ENCODE measurements around the gene SLC26A1. TPM values are rescaled to one million over a fixed set of nuclear protein-coding genes. Genes with fewer than 3 reads are reported as not detected.

Gene SLC26A1
- total RNA-seq, 1 donor from 2014 or later = 2.6 TPM

DNA sequence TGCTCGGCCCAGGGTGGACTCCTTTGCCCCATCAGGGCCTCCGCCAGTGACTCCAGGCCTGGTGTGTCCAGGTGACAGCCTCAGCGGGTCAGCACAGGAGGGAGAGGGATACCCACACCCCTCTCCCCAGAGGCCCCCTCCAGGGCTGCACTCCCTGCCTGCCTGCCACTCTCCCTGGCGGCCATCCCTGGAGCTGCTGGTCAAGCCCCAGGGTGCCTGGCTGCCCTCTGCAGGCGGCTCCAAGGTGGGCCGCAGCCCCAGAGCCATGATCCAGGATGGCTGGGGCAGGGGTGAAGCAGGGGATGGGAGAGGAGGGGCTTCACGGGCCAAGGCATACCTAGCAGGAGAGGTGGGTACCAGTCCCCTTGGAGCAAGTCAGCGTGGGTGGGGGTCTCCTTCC, 22.0 kb upstream of the SLC26A1 start:
- DNase-seq (ENCODE audit: low spot score, unreplicated experiment) = no peak
- H3K4me3 Mint-ChIP-seq (ENCODE audit: low read depth) = no peak overlapping the region
- no peak overlapping the region for H3K27ac Mint-ChIP-seq
- TF ChIP-seq, protein P1, sequence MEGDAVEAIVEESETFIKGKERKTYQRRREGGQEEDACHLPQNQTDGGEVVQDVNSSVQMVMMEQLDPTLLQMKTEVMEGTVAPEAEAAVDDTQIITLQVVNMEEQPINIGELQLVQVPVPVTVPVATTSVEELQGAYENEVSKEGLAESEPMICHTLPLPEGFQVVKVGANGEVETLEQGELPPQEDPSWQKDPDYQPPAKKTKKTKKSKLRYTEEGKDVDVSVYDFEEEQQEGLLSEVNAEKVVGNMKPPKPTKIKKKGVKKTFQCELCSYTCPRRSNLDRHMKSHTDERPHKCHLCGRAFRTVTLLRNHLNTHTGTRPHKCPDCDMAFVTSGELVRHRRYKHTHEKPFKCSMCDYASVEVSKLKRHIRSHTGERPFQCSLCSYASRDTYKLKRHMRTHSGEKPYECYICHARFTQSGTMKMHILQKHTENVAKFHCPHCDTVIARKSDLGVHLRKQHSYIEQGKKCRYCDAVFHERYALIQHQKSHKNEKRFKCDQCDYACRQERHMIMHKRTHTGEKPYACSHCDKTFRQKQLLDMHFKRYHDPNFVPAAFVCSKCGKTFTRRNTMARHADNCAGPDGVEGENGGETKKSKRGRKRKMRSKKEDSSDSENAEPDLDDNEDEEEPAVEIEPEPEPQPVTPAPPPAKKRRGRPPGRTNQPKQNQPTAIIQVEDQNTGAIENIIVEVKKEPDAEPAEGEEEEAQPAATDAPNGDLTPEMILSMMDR (IDR thresholded peaks at IDR 0.05; ENCODE audit: unreplicated experiment) = peak; percentile 43
- H3K4me1 Mint-ChIP-seq (ENCODE audit: low read depth) = peaks cover 23% of the 10 kb centered on the region
- no peaks in the 10 kb centered on the region for H3K9me3 Mint-ChIP-seq (ENCODE audit: low read depth)
- H3K36me3 Mint-ChIP-seq (ENCODE audit: insufficient read depth) = peaks cover 3% of the 10 kb centered on the region
- H3K27me3 Mint-ChIP-seq = no peaks in the 10 kb centered on the region

- TF ChIP-seq, protein P1 (IDR thresholded peaks at IDR 0.05; ENCODE audit: unreplicated experiment) = no peak
- Mint-ChIP-seq H3K27ac (no peak overlapping the region), H3K27me3 (no peaks in the 10 kb centered on the region), H3K9me3 (ENCODE audit: low read depth) (no peaks in the 10 kb centered on the region), H3K4me3 (ENCODE audit: low read depth) (peak overlapping the region; percentile 59), H3K36me3 (ENCODE audit: insufficient read depth) (peaks cover 3% of the 10 kb centered on the region), H3K4me1 (ENCODE audit: low read depth) (peaks cover 23% of the 10 kb centered on the region)
- DNase-seq (ENCODE audit: low spot score, unreplicated experiment) = no peak
Measured at GRCh38 chr4:1014291-1015167, 21.3 kb upstream of the SLC26A1 start.

DNA sequence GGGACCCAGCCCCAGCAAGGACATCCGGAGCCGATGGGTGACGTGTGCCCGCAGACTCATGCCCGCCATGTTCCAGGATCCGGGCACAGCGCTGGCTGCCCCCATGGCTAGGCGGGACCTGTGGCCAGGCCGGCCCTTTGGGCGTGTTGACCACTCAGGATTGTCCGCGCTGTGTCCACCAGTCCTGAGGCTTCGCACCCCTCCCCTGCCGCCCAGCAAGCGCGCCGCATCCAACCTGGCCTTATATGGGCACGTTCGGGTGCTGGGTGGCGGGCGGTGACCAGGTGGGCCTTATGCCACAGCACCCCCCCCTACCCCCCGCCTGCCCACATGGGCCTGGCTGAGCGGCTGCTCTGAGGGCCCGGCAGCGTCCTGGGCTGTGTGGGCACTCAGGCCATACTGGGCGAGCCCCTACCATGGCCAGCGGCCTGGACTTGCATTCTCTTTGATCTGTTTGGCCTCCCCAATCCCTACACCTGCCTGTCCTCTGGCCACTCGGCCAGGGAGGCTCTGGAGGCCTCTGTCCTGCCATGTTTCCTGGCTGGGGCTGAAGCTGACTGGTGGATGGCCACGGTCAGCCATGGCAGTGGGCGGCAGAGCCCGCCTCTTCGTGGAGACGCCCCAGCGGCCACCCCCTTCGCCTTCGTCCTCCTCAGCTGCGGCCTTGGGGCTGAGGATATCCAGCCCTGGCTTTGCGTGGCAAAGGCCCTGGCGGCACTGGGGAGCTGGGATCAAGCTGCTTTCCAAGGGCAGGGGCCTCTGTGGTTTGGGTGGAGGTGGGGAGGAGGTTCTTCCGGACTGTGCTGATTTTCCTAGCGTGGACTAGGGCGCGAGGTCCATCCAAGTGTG, 20.2 kb upstream of the SLC26A1 start:
- Mint-ChIP-seq H3K27ac (peak overlapping the region; percentile 71), H3K27me3 (peaks cover 7% of the 10 kb centered on the region), H3K4me1 (ENCODE audit: low read depth) (peaks cover 21% of the 10 kb centered on the region), H3K36me3 (ENCODE audit: insufficient read depth) (peaks cover 5% of the 10 kb centered on the region), H3K9me3 (ENCODE audit: low read depth) (no peaks in the 10 kb centered on the region), H3K4me3 (ENCODE audit: low read depth) (peak overlapping the region; percentile 59)
- no peak for DNase-seq (ENCODE audit: low spot score, unreplicated experiment)
- TF ChIP-seq, protein P1 (IDR thresholded peaks at IDR 0.05; ENCODE audit: unreplicated experiment) = no peak

- no peak for DNase-seq (ENCODE audit: low spot score, unreplicated experiment)
- Mint-ChIP-seq H3K4me3 (ENCODE audit: low read depth) (peak overlapping the region; percentile 70), H3K36me3 (ENCODE audit: insufficient read depth) (peaks cover 5% of the 10 kb centered on the region), H3K27me3 (peaks cover 20% of the 10 kb centered on the region), H3K4me1 (ENCODE audit: low read depth) (peaks cover 17% of the 10 kb centered on the region), H3K9me3 (ENCODE audit: low read depth) (no peaks in the 10 kb centered on the region), H3K27ac (no peak overlapping the region)
- TF ChIP-seq, protein P1 (IDR thresholded peaks at IDR 0.05; ENCODE audit: unreplicated experiment) = no peak
Measured at GRCh38 chr4:1012034-1012739, 19.0 kb upstream of the SLC26A1 start.

DNA sequence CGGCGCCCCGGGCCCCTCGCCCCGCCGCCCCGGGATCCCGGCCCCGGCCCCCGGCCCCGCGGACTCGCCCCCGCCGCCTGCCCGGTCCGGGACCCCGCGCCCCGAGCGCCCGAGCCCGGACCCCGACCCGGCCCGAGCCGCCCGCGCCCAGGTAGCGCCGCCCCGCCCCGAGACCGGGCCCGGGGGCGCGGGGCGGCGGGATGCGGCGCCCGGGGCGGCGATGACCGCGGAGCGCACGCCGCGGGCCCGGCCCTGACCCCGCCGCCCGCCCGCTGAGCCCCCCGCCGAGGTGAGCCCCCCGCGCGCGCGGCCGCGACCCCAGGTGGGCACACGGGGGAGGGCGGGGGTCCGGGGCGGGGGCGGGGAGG, 18.4 kb upstream of the SLC26A1 start:
- H3K4me1 Mint-ChIP-seq (ENCODE audit: low read depth) = peaks cover 17% of the 10 kb centered on the region
- peaks cover 25% of the 10 kb centered on the region for H3K27me3 Mint-ChIP-seq
- no peak overlapping the region for H3K4me3 Mint-ChIP-seq (ENCODE audit: low read depth)
- no peak for DNase-seq (ENCODE audit: low spot score, unreplicated experiment)
- peaks cover 5% of the 10 kb centered on the region for H3K36me3 Mint-ChIP-seq (ENCODE audit: insufficient read depth)
- no peaks in the 10 kb centered on the region for H3K9me3 Mint-ChIP-seq (ENCODE audit: low read depth)
- H3K27ac Mint-ChIP-seq = no peak overlapping the region
- TF ChIP-seq, protein P1 (IDR thresholded peaks at IDR 0.05; ENCODE audit: unreplicated experiment) = no peak

Data from progenitor cell of endocrine pancreas (in vitro differentiated cells).